ELR (cell line): ENCODE measurements around the gene GPR3.
A peak's percentile ranks its signal among the peaks of the same experiment; 100 is the strongest.

Source experiments
- DNase-seq: peaks from one replicate; pipeline ENCODE4 v3.0.0-alpha.2; 2015; ENCODE audit warnings: low read depth

The GPR3 gene

GRCh38 chr1:27392096-27392777, at the start of gene GPR3:
Gene GPR3, plus strand, starts transcription at chr1:27392622. Its CDS starts 1,177 bp downstream, at chr1:27393799.
- DNase-seq, result peak; percentile 94

DNA sequence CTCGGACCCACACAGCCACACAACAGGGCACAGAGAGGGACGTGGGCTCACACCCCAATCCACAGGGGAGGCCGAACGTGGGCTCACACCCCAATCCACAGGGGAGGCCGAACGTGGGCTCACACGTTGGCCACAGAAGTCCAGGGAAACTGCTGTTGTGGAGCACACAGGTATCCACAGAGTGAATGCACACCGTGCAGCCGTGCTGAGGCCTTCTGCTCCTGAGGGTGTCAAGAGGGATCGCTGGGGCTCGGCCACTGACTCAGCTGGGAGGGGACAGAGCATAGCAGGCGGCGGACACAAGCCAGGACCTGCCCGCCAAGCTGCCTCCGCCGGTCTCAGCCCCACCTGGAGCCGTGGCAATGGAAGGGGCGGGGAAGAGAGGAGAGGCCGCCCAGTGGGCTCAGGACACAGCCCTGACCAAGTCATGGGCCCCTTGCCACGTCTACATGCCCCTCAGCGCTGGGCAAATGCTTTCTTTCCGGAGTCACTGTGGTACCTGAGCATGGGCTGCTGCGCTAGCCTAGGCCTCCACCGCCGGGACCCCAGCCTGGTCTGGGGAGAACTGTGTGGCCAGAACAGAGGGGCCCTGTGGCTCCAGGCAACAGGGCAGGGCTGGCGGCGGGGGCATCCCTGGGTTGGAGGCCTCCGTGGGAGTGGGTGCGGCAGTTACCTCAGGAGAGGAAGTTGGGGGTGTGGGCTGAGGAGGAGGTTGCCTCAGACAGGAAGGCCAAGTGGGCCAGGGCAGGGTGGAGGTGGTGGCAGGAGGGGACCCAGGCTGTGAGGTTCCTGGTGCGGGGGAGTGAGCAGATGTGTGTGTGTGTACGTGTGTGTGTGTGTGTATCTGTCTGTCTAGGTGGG, 49.4 kb upstream of the GPR3 start:
- DNase-seq, result no peak

- DNase-seq, result no peak
Observed at GRCh38 chr1:27343639-27344025, 48.8 kb upstream of the GPR3 start.

- DNase-seq, result no peak
Observed at GRCh38 chr1:27345272-27345671, 47.1 kb upstream of the GPR3 start.

DNA sequence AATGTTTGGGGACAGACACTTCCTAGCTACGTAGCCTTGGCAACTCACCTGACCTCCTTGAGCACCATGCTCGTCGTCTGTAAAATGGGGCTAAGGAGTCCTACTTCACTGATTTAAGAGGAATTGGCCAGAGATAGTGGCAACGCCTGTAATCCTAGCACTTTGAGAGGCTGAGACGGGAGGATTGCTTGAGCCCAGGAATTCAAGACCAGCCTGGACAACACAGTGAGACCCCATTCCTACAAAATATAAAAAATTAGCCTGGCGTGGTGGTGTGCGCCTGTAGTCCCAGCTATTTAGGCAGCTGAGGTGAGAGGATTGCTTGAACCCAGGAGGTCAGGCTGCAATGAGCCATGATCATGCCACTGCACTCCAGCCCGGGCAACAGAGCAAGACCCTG, 46.1 kb upstream of the GPR3 start:
- DNase-seq, result no peak

DNA sequence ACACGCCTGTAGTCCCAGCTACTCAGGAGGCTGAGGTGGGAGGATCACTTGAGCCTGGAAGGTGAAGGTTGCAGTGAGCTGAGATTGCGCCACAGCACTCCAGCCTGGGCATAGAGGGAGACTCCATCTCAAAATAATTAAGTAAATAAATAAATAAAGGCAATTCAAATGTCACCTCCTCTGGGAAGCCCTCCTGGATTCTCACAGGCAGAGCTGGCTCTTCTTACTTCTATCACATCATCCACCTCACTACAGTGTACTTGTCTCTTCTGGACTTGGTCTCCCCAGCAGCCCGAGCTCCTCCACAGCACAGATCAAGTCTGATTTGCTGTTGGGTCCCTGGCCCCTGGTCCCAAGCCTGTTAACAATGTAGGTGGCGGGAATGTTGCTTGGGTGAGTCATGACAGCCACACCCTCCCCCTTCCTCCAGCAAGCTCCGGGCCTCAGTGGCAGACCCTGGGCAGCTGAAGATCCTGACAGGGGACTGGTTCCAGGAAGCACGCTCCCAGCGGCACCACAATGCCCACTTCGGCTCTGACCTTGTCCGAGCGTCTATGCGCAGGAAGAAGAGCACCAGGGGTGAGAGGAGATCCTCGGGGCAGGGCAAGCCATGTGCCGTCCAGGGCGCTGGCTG, 45.3 kb upstream of the GPR3 start:
- peak; percentile 48 for DNase-seq

- DNase-seq, result peak; percentile 52
Observed at GRCh38 chr1:27348861-27349783, 43.3 kb upstream of the GPR3 start.

GRCh38 chr1:27349784-27350662, 42.4 kb upstream of the GPR3 start:
- peak; percentile 66 for DNase-seq

GRCh38 chr1:27350663-27351540, 41.5 kb upstream of the GPR3 start:
- no peak for DNase-seq

DNA sequence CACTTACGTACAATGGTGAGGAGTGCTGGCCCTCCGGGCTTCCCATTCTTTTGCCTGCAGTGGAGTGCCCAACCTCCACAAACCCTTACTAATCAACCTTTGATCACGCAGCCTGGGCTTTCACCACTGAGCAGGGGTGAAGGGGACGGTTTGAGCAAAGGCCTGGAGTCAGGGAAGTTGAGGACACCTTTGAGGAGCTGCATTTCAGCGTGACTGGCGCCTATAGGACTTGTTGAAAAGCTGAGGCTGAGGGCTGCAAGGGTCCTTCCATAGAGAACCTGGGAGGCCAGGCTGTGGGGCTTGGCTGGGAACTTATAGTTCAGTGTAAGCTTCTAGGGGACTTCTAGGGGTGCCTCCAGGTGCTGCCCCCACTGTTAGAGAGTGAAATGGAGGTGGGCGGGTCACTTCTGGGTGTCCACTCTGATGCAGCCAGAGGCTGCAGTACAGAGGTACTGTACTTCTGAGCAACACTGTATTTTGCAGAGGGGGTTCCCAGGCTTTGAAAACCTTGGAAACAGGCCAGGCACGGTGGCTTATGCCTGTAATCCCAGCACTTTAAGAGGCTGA, 40.8 kb upstream of the GPR3 start:
- DNase-seq, result no peak

DNA sequence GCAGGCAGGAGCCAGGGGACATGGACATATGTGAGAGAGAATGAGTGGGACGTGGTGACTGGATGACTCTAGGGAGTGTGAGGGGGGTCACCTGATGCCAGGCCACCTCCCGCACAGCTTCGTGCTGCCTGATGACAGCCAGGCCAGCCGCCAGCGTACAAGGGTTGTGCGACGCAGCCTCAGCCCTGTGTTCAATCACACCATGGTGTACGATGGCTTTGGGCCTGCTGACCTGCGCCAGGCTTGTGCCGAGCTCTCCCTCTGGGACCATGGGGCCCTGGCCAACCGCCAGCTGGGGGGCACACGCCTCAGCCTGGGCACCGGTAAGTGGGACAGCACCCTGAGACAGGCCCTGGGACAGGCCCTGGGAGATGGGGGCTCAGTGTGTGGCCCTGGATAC, 39.3 kb upstream of the GPR3 start:
- DNase-seq, result no peak

- DNase-seq, result no peak
Observed at GRCh38 chr1:27353629-27354028, 38.8 kb upstream of the GPR3 start.

DNA sequence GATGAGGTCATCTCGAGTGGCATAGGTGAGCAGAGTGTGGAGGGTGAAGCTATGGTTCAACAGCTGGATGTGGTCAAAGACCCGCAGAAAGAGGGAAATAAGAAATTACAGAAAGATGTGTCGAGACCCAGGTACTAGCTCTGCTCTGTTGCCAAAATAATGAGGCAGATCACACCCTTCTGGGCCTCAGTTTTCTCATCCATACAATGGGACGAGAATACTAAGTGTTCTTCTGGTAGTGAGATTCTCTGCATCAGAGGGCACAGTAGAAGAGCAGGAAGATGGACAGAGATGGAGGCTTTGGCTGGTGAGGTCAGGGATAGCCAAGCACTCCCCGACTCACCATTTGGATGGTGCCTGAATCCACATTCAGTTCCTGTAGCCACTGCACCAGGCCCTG, 36.7 kb upstream of the GPR3 start:
- DNase-seq, result no peak

GRCh38 chr1:27356277-27356618, 36.2 kb upstream of the GPR3 start:
- no peak for DNase-seq

- DNase-seq, result no peak
Observed at GRCh38 chr1:27356619-27357280, 35.7 kb upstream of the GPR3 start.

- peak; percentile 30 for DNase-seq
Observed at GRCh38 chr1:27357281-27358037, 35.0 kb upstream of the GPR3 start.

- DNase-seq, result no peak
Observed at GRCh38 chr1:27358038-27358927, 34.1 kb upstream of the GPR3 start.
